Motor neuron (in vitro differentiated cells): ENCODE results near the gene CAB39. TPM values are rescaled to one million over a fixed set of nuclear protein-coding genes. Genes with fewer than 3 reads are reported as not detected.

ENCODE experiments used
- ATAC-seq, 8 experiments: fragments of 200-7000 bp; cut with Tn5 transposase; replicated peaks in 6 of 8; 2 replicates each; pipeline ENCODE4 v1.8.0; 2021; ENCODE audit warnings: mild to moderate bottlenecking in 8 of 8, moderate library complexity in 8 of 8
- H3K27ac ChIP-seq, 2 donors: fragments of 250-450 bp; sonication (Bioruptor Pico); 2 replicates each; pipeline ENCODE4 v1.9.0; 2021; ENCODE audit warnings: antibody characterized with exemption in 2 of 2, mild to moderate bottlenecking in 2 of 2, moderate library complexity in 1 of 2
- H3K4me1 ChIP-seq, 2 donors: fragments of 250-450 bp; sonication (Bioruptor Pico); replicated peaks in 1 of 2; 2 replicates each; pipeline ENCODE4 v1.6.1; 2021; ENCODE audit warnings: antibody characterized with exemption in 2 of 2, mild to moderate bottlenecking in 2 of 2, moderate library complexity in 1 of 2
- H3K4me3 ChIP-seq, 5 donors: fragments of 250-450 bp; sonication (Bioruptor Pico); 2 replicates each; pipeline ENCODE4 v1.9.0; 2021; ENCODE audit warnings: antibody characterized with exemption in 5 of 5, mild to moderate bottlenecking in 5 of 5, moderate library complexity in 4 of 5
- WGBS, 10 experiments: fragments of 450-650 bp; shearing (Covaris generic); methylation state at CpG; one replicate each; pipeline ENCODE4 v1.0.0; 2022; 5-methylcytosine and 5-hydroxymethylcytosine counted together
- in situ Hi-C, 9 experiments: fragments of 400-800 bp; cut with MboI; loops; one replicate each; pipeline ENCODE4 v1.15.0; 2021; ENCODE audit warnings: low sequenced_read_pairs in 9 of 9, low pct_unique_long_range_greater_than_20kb in 2 of 9; ENCODE audit not compliant: unreplicated experiment in 9 of 9
- total RNA-seq, 8 experiments: library from RNA; unstranded; fragments of 300-600 nt; gene quantifications; 2 replicates each; pipeline versions ENCODE4 v1.2.3 to v1.2.4, GENCODE V29; 2022

CAB39 gene
- total RNA-seq, 8 experiments from 2014 or later = 33.2 to 75.1 (median 40.4) TPM

- no peak overlapping the region for H3K4me3 ChIP-seq
- H3K4me1 ChIP-seq = no peaks in the 10 kb centered on the region
- ATAC-seq = no peak
- WGBS, 10 experiments = 92 to 100% (median 100%) methylated on average over 1 to 4 of the region's 4 CpGs; no CpG with 5 or more reads in 2 of the 10 experiments
- no peak overlapping the region for H3K27ac ChIP-seq
- in situ Hi-C loops = no loop called here
Measured at GRCh38 chr2:230773039-230773773, 60.6 kb downstream of the CAB39 start.

GRCh38 chr2:230774348-230774951 is 61.8 kb downstream of the CAB39 start:
- Histone ChIP-seq H3K4me3 (no peak overlapping the region), H3K27ac (no peak overlapping the region), H3K4me1 (no peaks in the 10 kb centered on the region)
- in situ Hi-C loops = no loop called here
- 0 to 100% (median 65%) methylated on average over 1 to 4 of the region's 4 CpGs; no CpG with 5 or more reads in 3 of the 10 experiments for WGBS, 10 experiments
- ATAC-seq = peak in 4 of 8 experiments; percentile 41 to 99 (median 93)

GRCh38 chr2:230775737-230776136 is 63.1 kb downstream of the CAB39 start:
- in situ Hi-C loops = loop anchor here in 1 of 9 experiments (25.0 kb wide), 1 partner anchor 138 kb away; no protein-coding TSS in a partner anchor
- Histone ChIP-seq H3K4me3 (no peak overlapping the region), H3K4me1 (no peaks in the 10 kb centered on the region), H3K27ac (no peak overlapping the region)
- WGBS, 10 experiments = 82 to 100% (median 100%) methylated on average over 1 to 4 of the region's 4 CpGs; no CpG with 5 or more reads in 1 of the 10 experiments
- ATAC-seq = no peak

- Histone ChIP-seq H3K4me3 (no peak overlapping the region), H3K27ac (no peak overlapping the region), H3K4me1 (no peaks in the 10 kb centered on the region)
- WGBS, 10 experiments = 80 to 100% (median 99%) methylated on average over 1 to 3 of the region's 3 CpGs; no CpG with 5 or more reads in 2 of the 10 experiments
- in situ Hi-C loops = loop anchor here in 1 of 9 experiments (25.0 kb wide), 1 partner anchor 140 kb away; no protein-coding TSS in a partner anchor
- ATAC-seq = no peak
Measured at GRCh38 chr2:230777721-230778120, 65.1 kb downstream of the CAB39 start.

GRCh38 chr2:230778350-230779063 is 65.9 kb downstream of the CAB39 start:
- no peak overlapping the region for H3K27ac ChIP-seq
- in situ Hi-C loops = loop anchor here in 1 of 9 experiments (25.0 kb wide), 1 partner anchor 141 kb away; no protein-coding TSS in a partner anchor
- no peak overlapping the region for H3K4me3 ChIP-seq
- peak in 3 of 8 experiments; percentile 19 to 86 (median 23) for ATAC-seq
- WGBS, 10 experiments = 68 to 100% (median 97%) methylated on average over 1 to 8 of the region's 8 CpGs; no CpG with 5 or more reads in 1 of the 10 experiments
- no peaks in the 10 kb centered on the region for H3K4me1 ChIP-seq

GRCh38 chr2:230779126-230779525 is 66.5 kb downstream of the CAB39 start:
- WGBS, 10 experiments = 70 to 100% (median 87%) methylated on average over 1 to 3 of the region's 3 CpGs; no CpG with 5 or more reads in 4 of the 10 experiments
- H3K4me1 ChIP-seq = no peaks in the 10 kb centered on the region
- ATAC-seq = no peak
- no peak overlapping the region for H3K4me3 ChIP-seq
- H3K27ac ChIP-seq = no peak overlapping the region
- in situ Hi-C loops = loop anchor here in 1 of 9 experiments (25.0 kb wide), 1 partner anchor 142 kb away; no protein-coding TSS in a partner anchor

- Histone ChIP-seq H3K4me1 (no peaks in the 10 kb centered on the region), H3K27ac (no peak overlapping the region), H3K4me3 (no peak overlapping the region)
- WGBS, 10 experiments = 83 to 100% (median 100%) methylated on average over 1 of the region's 1 CpG; no CpG with 5 or more reads in 3 of the 10 experiments
- ATAC-seq = no peak
- in situ Hi-C loops = loop anchor here in 1 of 9 experiments (25.0 kb wide), 1 partner anchor 142 kb away; no protein-coding TSS in a partner anchor
Measured at GRCh38 chr2:230779607-230780006, 67.0 kb downstream of the CAB39 start.

- H3K4me3 ChIP-seq = no peak overlapping the region
- in situ Hi-C loops = loop anchor here in 1 of 9 experiments (25.0 kb wide), 1 partner anchor 144 kb away; no protein-coding TSS in a partner anchor
- ATAC-seq = peak in 3 of 8 experiments; percentile 26 to 72 (median 57)
- H3K4me1 ChIP-seq = no peaks in the 10 kb centered on the region
- WGBS, 10 experiments = 44 to 100% (median 73%) methylated on average over 2 to 5 of the region's 5 CpGs
- H3K27ac ChIP-seq = no peak overlapping the region
Measured at GRCh38 chr2:230781130-230781797, 68.6 kb downstream of the CAB39 start.

- H3K4me1 ChIP-seq = no peaks in the 10 kb centered on the region
- no peak overlapping the region for H3K4me3 ChIP-seq
- peak in 1 of 8 experiments; percentile 29 for ATAC-seq
- in situ Hi-C loops = loop anchor here in 1 of 9 experiments (25.0 kb wide), 1 partner anchor 146 kb away; no protein-coding TSS in a partner anchor
- H3K27ac ChIP-seq = no peak overlapping the region
- 40 to 100% (median 76%) methylated on average over 1 to 5 of the region's 5 CpGs; no CpG with 5 or more reads in 4 of the 10 experiments for WGBS, 10 experiments
Measured at GRCh38 chr2:230783101-230783500, 70.5 kb downstream of the CAB39 start.

GRCh38 chr2:230784795-230785194 is 72.2 kb downstream of the CAB39 start:
- WGBS, 10 experiments = 50 to 100% (median 93%) methylated on average over 1 to 4 of the region's 4 CpGs; no CpG with 5 or more reads in 3 of the 10 experiments
- H3K27ac ChIP-seq = no peak overlapping the region
- in situ Hi-C loops = loop anchor here in 1 of 9 experiments (25.0 kb wide), 1 partner anchor 147 kb away; no protein-coding TSS in a partner anchor
- ATAC-seq = peak in 1 of 8 experiments; percentile 27
- no peak overlapping the region for H3K4me3 ChIP-seq
- H3K4me1 ChIP-seq = no peaks in the 10 kb centered on the region

- in situ Hi-C loops = loop anchor here in 1 of 9 experiments (25.0 kb wide), 1 partner anchor 148 kb away; no protein-coding TSS in a partner anchor
- H3K4me3 ChIP-seq = no peak overlapping the region
- WGBS, 10 experiments = no CpG with 5 or more reads among the region's 6 CpGs
- ATAC-seq = no peak
- no peak overlapping the region for H3K27ac ChIP-seq
- no peaks in the 10 kb centered on the region for H3K4me1 ChIP-seq
Measured at GRCh38 chr2:230785346-230785745, 72.7 kb downstream of the CAB39 start.

GRCh38 chr2:230787101-230787500 is 74.5 kb downstream of the CAB39 start:
- H3K4me1 ChIP-seq = no peaks in the 10 kb centered on the region
- no peak overlapping the region for H3K4me3 ChIP-seq
- no peak overlapping the region for H3K27ac ChIP-seq
- in situ Hi-C loops = loop anchor here in 1 of 9 experiments (25.0 kb wide), 1 partner anchor 150 kb away; no protein-coding TSS in a partner anchor
- ATAC-seq = no peak
- 83 to 100% (median 100%) methylated on average over 1 to 2 of the region's 2 CpGs; no CpG with 5 or more reads in 2 of the 10 experiments for WGBS, 10 experiments
